GM21526 (cell line): ENCODE measurements around the gene FAM181A.

Source experiments
- ATAC-seq: cut with Tn5 transposase; IDR thresholded peaks from one replicate; pipeline ENCODE4 v1.9.1; 2021; ENCODE audit warnings: moderate library complexity; ENCODE audit not compliant: unreplicated experiment, low FRiP score

FAM181A gene

GRCh38 chr14:93903342-93904184 lies 23.6 kb upstream of the FAM181A start:
- no peak for ATAC-seq

GRCh38 chr14:93905623-93906022 lies 21.5 kb upstream of the FAM181A start:
- no peak for ATAC-seq

GRCh38 chr14:93906341-93907329 lies 20.5 kb upstream of the FAM181A start:
- ATAC-seq, result peak; percentile 61

- no peak for ATAC-seq
Observed at GRCh38 chr14:93909429-93910128, 17.6 kb upstream of the FAM181A start.

- ATAC-seq, result no peak
Observed at GRCh38 chr14:93911975-93912615, 15.0 kb upstream of the FAM181A start.

GRCh38 chr14:93912782-93913181 lies 14.4 kb upstream of the FAM181A start:
- no peak for ATAC-seq

- ATAC-seq, result no peak
Observed at GRCh38 chr14:93914278-93914677, 12.9 kb upstream of the FAM181A start.

- no peak for ATAC-seq
Observed at GRCh38 chr14:93915070-93915705, 12.0 kb upstream of the FAM181A start.

- ATAC-seq, result no peak
Observed at GRCh38 chr14:93915800-93916199, 11.3 kb upstream of the FAM181A start.

- no peak for ATAC-seq
Observed at GRCh38 chr14:93916498-93916897, 10.6 kb upstream of the FAM181A start.

GRCh38 chr14:93917141-93917540 lies 10.0 kb upstream of the FAM181A start:
- no peak for ATAC-seq

- no peak for ATAC-seq
Observed at GRCh38 chr14:93921001-93921806, 5.9 kb upstream of the FAM181A start.

- ATAC-seq, result no peak
Observed at GRCh38 chr14:93923626-93924025, 3.5 kb upstream of the FAM181A start.

- ATAC-seq, result no peak
Observed at GRCh38 chr14:93924592-93925355, 2.4 kb upstream of the FAM181A start.

- ATAC-seq, result no peak
Observed at GRCh38 chr14:93925374-93925895, 1.7 kb upstream of the FAM181A start.

GRCh38 chr14:93926245-93926872 lies 785 bp upstream of the FAM181A start:
- ATAC-seq, result no peak

GRCh38 chr14:93927800-93928145 lies 629 bp downstream of the FAM181A start:
- ATAC-seq, result no peak
